HEK293 (cell line): Measurements from ENCODE around the gene PRKCD.

Experiments used
- CTCF ChIA-PET: fragments of 350-600 bp; formaldehyde crosslinking; extraction: SDS; loops from one replicate; lab custom pipeline; 2021; ENCODE audit warnings: antibody characterized with exemption; lab: Yijun Ruan, JAX
- POLR2A ChIA-PET: fragments of 300-600 bp; formaldehyde crosslinking; extraction: SDS; loops from one replicate; lab custom pipeline; 2020; ENCODE audit warnings: antibody characterized with exemption, inconsistent platforms; lab: Yijun Ruan, JAX
- H3K27ac ChIP-seq: fragments of 200-500 bp; sonication (Bioruptor generic); 2 replicates; pipeline ENCODE4 v1.5.1; 2014; ENCODE audit warnings: low read depth, low read length, control low read depth, inconsistent platforms; ENCODE audit errors: extremely low read depth
- H3K36me3 ChIP-seq, 2 experiments: fragments of 200-500 bp in 1 of 2; sonication (Bioruptor generic) in 1 of 2; 1 replicate in 1 of 2; 2 replicates in 1 of 2; pipeline ENCODE4 v1.5.1; 2014 to 2017; ENCODE audit warnings: inconsistent platforms in 2 of 2, low read length in 2 of 2; ENCODE audit not compliant: control insufficient read depth in 2 of 2, insufficient read depth in 1 of 2
- H3K4me1 ChIP-seq: fragments of 200-500 bp; sonication (Bioruptor generic); 2 replicates; pipeline ENCODE4 v1.5.1; 2014; ENCODE audit warnings: mild to moderate bottlenecking, low read length, inconsistent platforms; ENCODE audit not compliant: control insufficient read depth, insufficient read depth
- H3K4me3 ChIP-seq: 2 replicates; pipeline ENCODE4 v1.5.1; 2011; ENCODE audit warnings: low read depth, mild to moderate bottlenecking, control low read depth, low read length, moderate library complexity
- H3K9me3 ChIP-seq: fragments of 200-500 bp; sonication (Bioruptor generic); 2 replicates; pipeline ENCODE4 v1.5.1; 2014; ENCODE audit warnings: low read depth, low read length, inconsistent platforms; ENCODE audit not compliant: control insufficient read depth, insufficient read depth
- HOXC10 ChIP-seq: sonication (generic); formaldehyde crosslinking; IDR thresholded peaks from 2 replicates; pipeline ENCODE4 v1.8.1; 2023; ENCODE audit warnings: mild to moderate bottlenecking, missing genetic modification reagents
- KLF8 ChIP-seq: fragments of 450-650 bp; formaldehyde crosslinking; IDR thresholded peaks from 2 replicates; pipeline ENCODE4 v1.5.1; 2016; ENCODE audit warnings: missing biosample characterization, missing genetic modification characterization
- SP7 ChIP-seq: fragments of 450-650 bp; formaldehyde crosslinking; IDR thresholded peaks from 2 replicates; pipeline ENCODE4 v1.5.1; 2016; ENCODE audit warnings: missing biosample characterization, missing genetic modification characterization
- YY2 ChIP-seq: fragments of 450-650 bp; formaldehyde crosslinking; IDR thresholded peaks from 2 replicates; pipeline ENCODE4 v1.5.1; 2016; ENCODE audit warnings: missing biosample characterization, missing genetic modification characterization
- ZNF114 ChIP-seq: fragments of 450-650 bp; formaldehyde crosslinking; IDR thresholded peaks from 2 replicates; pipeline ENCODE4 v1.5.0; 2017; ENCODE audit warnings: missing biosample characterization, missing genetic modification characterization
- ZNF146 ChIP-seq: fragments of 450-650 bp; formaldehyde crosslinking; IDR thresholded peaks from 2 replicates; pipeline ENCODE4 v1.5.1; 2016; ENCODE audit warnings: missing biosample characterization, missing genetic modification characterization
- ZNF266 ChIP-seq: fragments of 450-650 bp; formaldehyde crosslinking; IDR thresholded peaks from 2 replicates; pipeline ENCODE4 v1.5.1; 2016; ENCODE audit warnings: missing biosample characterization, missing genetic modification characterization, low read depth
- ZNF274 ChIP-seq, 2 experiments: fragments of 200-500 bp in 1 of 2; fragments of 450-650 bp in 1 of 2; sonication (Bioruptor generic) in 1 of 2; formaldehyde crosslinking in 1 of 2; IDR thresholded peaks; 2 replicates each; pipeline versions ENCODE4 v1.5.1 to v1.6.1; 2014 to 2016; ENCODE audit warnings: borderline replicate concordance in 1 of 2, inconsistent platforms in 1 of 2, low read length in 1 of 2, missing biosample characterization in 1 of 2, missing genetic modification characterization in 1 of 2
- ZNF302 ChIP-seq: fragments of 450-650 bp; formaldehyde crosslinking; IDR thresholded peaks from 2 replicates; pipeline ENCODE4 v1.5.1; 2016; ENCODE audit warnings: missing biosample characterization, missing genetic modification characterization, low read depth
- ZNF324 ChIP-seq: fragments of 450-650 bp; formaldehyde crosslinking; IDR thresholded peaks from 2 replicates; pipeline ENCODE4 v1.5.1; 2016; ENCODE audit warnings: missing biosample characterization, missing genetic modification characterization
- ZNF354C ChIP-seq: fragments of 450-650 bp; formaldehyde crosslinking; IDR thresholded peaks from 2 replicates; pipeline ENCODE4 v1.5.1; 2016; ENCODE audit warnings: missing biosample characterization, missing genetic modification characterization, low read depth, borderline replicate concordance
- ZNF37A ChIP-seq: fragments of 450-650 bp; IDR thresholded peaks from 2 replicates; pipeline ENCODE4 v1.5.1; 2018; ENCODE audit warnings: missing biosample characterization, missing genetic modification characterization
- ZNF394 ChIP-seq: fragments of 450-650 bp; formaldehyde crosslinking; IDR thresholded peaks from 2 replicates; pipeline ENCODE4 v1.5.1; 2016; ENCODE audit warnings: missing biosample characterization, missing genetic modification characterization, mild to moderate bottlenecking, moderate library complexity, borderline replicate concordance
- ZNF514 ChIP-seq: fragments of 450-650 bp; formaldehyde crosslinking; IDR thresholded peaks from 2 replicates; pipeline ENCODE4 v1.5.1; 2016; ENCODE audit warnings: missing biosample characterization, missing genetic modification characterization
- ZNF621 ChIP-seq: fragments of 450-650 bp; formaldehyde crosslinking; IDR thresholded peaks from 2 replicates; pipeline ENCODE4 v1.5.1; 2017; ENCODE audit warnings: missing biosample characterization, missing genetic modification characterization
- ZNF843 ChIP-seq: fragments of 450-650 bp; formaldehyde crosslinking; IDR thresholded peaks from 2 replicates; pipeline ENCODE4 v1.5.1; 2016; ENCODE audit warnings: missing biosample characterization, missing genetic modification characterization
- TF ChIP-seq, protein P1 (sequence below): fragments of 450-650 bp; formaldehyde crosslinking; IDR thresholded peaks from 2 replicates; pipeline ENCODE4 v1.5.1; 2016; ENCODE audit warnings: missing biosample characterization, missing genetic modification characterization
- TF ChIP-seq, protein P2 (sequence below): fragments of 450-650 bp; formaldehyde crosslinking; IDR thresholded peaks from 2 replicates; pipeline ENCODE4 v1.5.1; 2016; ENCODE audit warnings: missing biosample characterization, missing genetic modification characterization
- TF ChIP-seq, protein P3 (sequence below): fragments of 450-650 bp; formaldehyde crosslinking; IDR thresholded peaks from 2 replicates; pipeline ENCODE4 v1.5.1; 2016; ENCODE audit warnings: missing biosample characterization, missing genetic modification characterization, low read depth
- TF ChIP-seq, protein P4 (sequence below): fragments of 450-650 bp; formaldehyde crosslinking; IDR thresholded peaks from 2 replicates; pipeline ENCODE4 v1.5.1; 2016; ENCODE audit warnings: missing biosample characterization, missing genetic modification characterization

PRKCD gene

DNA sequence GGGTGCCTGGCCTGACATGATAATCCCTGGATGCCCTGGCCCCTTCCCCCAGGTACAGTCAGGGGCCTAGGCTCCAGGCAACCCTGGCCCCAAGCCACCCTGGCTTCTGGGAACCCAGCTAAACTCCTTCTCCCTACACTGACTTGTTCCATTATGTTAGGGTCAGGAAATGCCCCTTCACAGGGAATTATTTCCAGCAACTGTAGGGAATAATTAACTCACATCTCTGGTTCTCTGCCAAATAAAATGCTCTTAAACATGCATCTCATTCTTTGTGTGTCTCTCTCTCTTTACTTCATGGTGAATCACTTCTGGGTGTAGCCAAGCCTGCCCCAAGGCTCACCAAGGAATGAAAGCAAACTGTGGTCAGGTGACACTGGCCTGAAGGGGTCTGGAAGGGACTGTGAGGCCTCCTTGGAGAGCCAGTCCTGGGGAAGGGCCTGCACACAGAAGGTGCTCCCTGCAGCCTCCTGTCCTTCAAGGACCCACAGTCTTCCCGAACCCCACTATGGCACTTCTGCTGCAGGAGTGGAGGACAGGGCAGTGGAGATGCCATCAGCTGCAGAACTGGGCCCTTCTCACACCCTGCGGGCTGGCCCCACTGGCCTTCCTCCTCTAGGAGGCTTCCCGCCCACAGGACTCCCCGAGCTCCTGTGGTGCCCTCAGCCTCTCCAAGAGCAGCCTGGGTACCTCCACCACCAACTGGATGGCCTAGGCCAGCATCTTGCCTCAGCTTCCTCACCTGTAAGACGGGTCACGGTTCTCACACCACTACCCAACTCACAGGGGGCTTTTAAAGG is 77.2 kb downstream of the PRKCD start (continued):
- no peak for TF ChIP-seq ZNF146
- TF ChIP-seq, protein P1, sequence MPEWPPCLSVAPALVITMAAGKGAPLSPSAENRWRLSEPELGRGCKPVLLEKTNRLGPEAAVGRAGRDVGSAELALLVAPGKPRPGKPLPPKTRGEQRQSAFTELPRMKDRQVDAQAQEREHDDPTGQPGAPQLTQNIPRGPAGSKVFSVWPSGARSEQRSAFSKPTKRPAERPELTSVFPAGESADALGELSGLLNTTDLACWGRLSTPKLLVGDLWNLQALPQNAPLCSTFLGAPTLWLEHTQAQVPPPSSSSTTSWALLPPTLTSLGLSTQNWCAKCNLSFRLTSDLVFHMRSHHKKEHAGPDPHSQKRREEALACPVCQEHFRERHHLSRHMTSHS (tag by site-specific recombination), result no peak
- peak; percentile 44 for TF ChIP-seq SP7 (tag by site-specific recombination)
- no peak for TF ChIP-seq ZNF843 (tag by site-specific recombination)
- no peak for TF ChIP-seq ZNF324 (tag by site-specific recombination)

DNA sequence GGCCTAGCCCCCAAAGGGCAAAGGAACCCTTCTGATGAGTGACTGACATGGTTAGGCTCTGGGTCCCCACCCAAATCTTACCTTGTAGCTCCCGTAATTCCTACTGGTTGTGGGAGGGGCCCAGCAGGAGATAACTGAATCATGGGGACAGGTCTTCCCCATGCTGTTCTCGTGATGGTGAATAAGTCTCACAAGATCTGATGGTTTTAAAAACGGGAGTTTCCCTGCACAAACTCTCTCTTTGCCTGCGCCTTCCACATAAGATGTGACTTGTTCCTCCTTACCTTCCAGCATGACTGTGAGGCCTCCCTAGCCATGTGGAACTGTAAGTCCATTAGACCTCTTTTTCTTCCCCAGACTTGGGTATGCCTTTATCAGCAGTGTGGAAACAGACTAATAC is 77.9 kb downstream of the PRKCD start:
- CTCF ChIA-PET, result interaction anchor here (0.7 kb wide), 1 partner anchor 60 kb away, joined by 3 read pairs; no protein-coding TSS in a partner anchor
- H3K4me1 ChIP-seq, result peaks cover 3% of the 10 kb centered on the region; the same call in 1 of the 2 replicates
- H3K9me3 ChIP-seq, result no peaks in the 10 kb centered on the region
- H3K27ac ChIP-seq, result 0 out of 2 replicates have a peak overlapping the region, but pooled peaks have one; percentile 24
- no peak overlapping the region for H3K4me3 ChIP-seq
- H3K36me3 ChIP-seq, result peaks cover 0 to 80% of the 10 kb centered on the region in 2 experiments; a peak in 1 of 3 replicates
- TF ChIP-seq ZNF621 (tag by site-specific recombination) (no peak), ZNF114 (no peak), ZNF394 (tag by site-specific recombination) (no peak), ZNF514 (tag by site-specific recombination) (no peak), HOXC10 (CRISPR knock-in tag) (no peak), ZNF354C (no peak), ZNF266 (tag by site-specific recombination) (no peak), KLF8 (no peak), ZNF37A (tag by site-specific recombination) (no peak), YY2 (tag by site-specific recombination) (no peak), ZNF274 (IDR thresholded peaks at IDR 0.05; ENCODE audit: low read length) (no peak), ZNF274 (tag by site-specific recombination; IDR thresholded peaks at IDR 0.05; ENCODE audit: borderline replicate concordance) (no peak), ZNF302 (tag by site-specific recombination) (no peak)
- TF ChIP-seq, protein P2, sequence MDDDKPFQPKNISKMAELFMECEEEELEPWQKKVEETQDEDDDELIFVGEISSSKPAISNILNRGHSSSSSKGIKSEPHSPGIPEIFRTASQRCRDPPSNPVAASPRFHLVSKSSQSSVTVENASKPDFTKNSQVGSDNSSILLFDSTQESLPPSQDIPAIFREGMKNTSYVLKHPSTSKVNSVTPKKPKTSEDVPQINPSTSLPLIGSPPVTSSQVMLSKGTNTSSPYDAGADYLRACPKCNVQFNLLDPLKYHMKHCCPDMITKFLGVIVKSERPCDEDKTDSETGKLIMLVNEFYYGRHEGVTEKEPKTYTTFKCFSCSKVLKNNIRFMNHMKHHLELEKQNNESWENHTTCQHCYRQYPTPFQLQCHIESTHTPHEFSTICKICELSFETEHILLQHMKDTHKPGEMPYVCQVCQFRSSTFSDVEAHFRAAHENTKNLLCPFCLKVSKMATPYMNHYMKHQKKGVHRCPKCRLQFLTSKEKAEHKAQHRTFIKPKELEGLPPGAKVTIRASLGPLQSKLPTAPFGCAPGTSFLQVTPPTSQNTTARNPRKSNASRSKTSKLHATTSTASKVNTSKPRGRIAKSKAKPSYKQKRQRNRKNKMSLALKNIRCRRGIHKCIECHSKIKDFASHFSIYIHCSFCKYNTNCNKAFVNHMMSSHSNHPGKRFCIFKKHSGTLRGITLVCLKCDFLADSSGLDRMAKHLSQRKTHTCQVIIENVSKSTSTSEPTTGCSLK (tag by site-specific recombination), result no peak
- TF ChIP-seq, protein P3, sequence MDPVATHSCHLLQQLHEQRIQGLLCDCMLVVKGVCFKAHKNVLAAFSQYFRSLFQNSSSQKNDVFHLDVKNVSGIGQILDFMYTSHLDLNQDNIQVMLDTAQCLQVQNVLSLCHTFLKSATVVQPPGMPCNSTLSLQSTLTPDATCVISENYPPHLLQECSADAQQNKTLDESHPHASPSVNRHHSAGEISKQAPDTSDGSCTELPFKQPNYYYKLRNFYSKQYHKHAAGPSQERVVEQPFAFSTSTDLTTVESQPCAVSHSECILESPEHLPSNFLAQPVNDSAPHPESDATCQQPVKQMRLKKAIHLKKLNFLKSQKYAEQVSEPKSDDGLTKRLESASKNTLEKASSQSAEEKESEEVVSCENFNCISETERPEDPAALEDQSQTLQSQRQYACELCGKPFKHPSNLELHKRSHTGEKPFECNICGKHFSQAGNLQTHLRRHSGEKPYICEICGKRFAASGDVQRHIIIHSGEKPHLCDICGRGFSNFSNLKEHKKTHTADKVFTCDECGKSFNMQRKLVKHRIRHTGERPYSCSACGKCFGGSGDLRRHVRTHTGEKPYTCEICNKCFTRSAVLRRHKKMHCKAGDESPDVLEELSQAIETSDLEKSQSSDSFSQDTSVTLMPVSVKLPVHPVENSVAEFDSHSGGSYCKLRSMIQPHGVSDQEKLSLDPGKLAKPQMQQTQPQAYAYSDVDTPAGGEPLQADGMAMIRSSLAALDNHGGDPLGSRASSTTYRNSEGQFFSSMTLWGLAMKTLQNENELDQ (tag by site-specific recombination), result no peak
- TF ChIP-seq, protein P4, sequence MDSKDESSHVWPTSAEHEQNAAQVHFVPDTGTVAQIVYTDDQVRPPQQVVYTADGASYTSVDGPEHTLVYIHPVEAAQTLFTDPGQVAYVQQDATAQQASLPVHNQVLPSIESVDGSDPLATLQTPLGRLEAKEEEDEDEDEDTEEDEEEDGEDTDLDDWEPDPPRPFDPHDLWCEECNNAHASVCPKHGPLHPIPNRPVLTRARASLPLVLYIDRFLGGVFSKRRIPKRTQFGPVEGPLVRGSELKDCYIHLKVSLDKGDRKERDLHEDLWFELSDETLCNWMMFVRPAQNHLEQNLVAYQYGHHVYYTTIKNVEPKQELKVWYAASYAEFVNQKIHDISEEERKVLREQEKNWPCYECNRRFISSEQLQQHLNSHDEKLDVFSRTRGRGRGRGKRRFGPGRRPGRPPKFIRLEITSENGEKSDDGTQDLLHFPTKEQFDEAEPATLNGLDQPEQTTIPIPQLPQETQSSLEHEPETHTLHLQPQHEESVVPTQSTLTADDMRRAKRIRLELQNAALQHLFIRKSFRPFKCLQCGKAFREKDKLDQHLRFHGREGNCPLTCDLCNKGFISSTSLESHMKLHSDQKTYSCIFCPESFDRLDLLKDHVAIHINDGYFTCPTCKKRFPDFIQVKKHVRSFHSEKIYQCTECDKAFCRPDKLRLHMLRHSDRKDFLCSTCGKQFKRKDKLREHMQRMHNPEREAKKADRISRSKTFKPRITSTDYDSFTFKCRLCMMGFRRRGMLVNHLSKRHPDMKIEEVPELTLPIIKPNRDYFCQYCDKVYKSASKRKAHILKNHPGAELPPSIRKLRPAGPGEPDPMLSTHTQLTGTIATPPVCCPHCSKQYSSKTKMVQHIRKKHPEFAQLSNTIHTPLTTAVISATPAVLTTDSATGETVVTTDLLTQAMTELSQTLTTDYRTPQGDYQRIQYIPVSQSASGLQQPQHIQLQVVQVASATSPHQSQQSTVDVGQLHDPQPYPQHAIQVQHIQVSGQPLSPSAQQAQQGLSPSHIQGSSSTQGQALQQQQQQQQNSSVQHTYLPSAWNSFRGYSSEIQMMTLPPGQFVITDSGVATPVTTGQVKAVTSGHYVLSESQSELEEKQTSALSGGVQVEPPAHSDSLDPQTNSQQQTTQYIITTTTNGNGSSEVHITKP (tag by site-specific recombination), result no peak
- TF ChIP-seq, all 188 proteins: peak for 0
- POLR2A ChIA-PET, result no interaction called here
